ENCODE data around the gene SERGEF.

GRCh38 chr11:17875891-17876290 is 137.0 kb downstream of the SERGEF start:
- TF ChIP-seq CTCF (IDR thresholded peaks at IDR 0.05) (no peak), POLR2A (IDR thresholded peaks at IDR 0.05; ENCODE audit: low read depth) (no peak)

Measured in esophagus muscularis mucosa (tissue), 3 donors.